Measurements from ENCODE around the gene SLC6A16. TPM values are rescaled to one million over a fixed set of nuclear protein-coding genes. Genes with fewer than 3 reads are reported as not detected.

SLC6A16 gene
- total RNA-seq, 4 donors from 2014 or later: 0.13 to 1.5 (median 0.56) TPM; not detected in 1

DNA sequence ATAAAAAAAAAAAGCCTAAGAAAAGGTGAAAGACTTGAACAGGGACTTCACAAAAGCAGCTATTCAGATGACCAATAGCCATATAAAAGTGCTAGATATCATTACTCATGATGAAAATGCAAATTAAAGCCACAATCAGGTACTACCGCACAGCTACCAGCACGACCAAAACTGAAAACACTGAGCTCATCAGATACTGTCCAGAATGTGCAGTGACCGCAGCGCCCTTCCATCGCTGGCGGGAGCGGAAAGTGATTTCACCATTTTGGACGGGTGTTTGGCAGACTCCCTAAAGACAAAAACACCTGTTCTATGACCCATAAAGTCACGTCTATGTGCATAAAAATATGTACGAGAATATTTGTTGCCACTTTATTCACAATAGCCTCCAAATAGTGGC, 60.7 kb downstream of the SLC6A16 start:
- DNase-seq: no peak
- WGBS, 2 donors: 69 to 71% methylated on average over 10 of the region's 10 CpGs
- Histone ChIP-seq H3K27me3 (peaks cover 0 to 3% (median 0%) of the 10 kb centered on the region in 4 donors), H3K36me3 (no peaks in the 10 kb centered on the region), H3K4me3 (no peak overlapping the region), H3K9me3 (peaks cover 0 to 17% (median 6%) of the 10 kb centered on the region in 3 donors), H3K27ac (no peak overlapping the region), H3K4me1 (no peaks in the 10 kb centered on the region)
- intact Hi-C loops (cut with DNase I): loop anchor here (10.0 kb wide), 1 partner anchor 51 kb away; no protein-coding TSS in a partner anchor
- TF ChIP-seq, protein P1, sequence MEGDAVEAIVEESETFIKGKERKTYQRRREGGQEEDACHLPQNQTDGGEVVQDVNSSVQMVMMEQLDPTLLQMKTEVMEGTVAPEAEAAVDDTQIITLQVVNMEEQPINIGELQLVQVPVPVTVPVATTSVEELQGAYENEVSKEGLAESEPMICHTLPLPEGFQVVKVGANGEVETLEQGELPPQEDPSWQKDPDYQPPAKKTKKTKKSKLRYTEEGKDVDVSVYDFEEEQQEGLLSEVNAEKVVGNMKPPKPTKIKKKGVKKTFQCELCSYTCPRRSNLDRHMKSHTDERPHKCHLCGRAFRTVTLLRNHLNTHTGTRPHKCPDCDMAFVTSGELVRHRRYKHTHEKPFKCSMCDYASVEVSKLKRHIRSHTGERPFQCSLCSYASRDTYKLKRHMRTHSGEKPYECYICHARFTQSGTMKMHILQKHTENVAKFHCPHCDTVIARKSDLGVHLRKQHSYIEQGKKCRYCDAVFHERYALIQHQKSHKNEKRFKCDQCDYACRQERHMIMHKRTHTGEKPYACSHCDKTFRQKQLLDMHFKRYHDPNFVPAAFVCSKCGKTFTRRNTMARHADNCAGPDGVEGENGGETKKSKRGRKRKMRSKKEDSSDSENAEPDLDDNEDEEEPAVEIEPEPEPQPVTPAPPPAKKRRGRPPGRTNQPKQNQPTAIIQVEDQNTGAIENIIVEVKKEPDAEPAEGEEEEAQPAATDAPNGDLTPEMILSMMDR (IDR thresholded peaks at IDR 0.05): no peak
- TF ChIP-seq POLR2A (IDR thresholded peaks at IDR 0.05): no peak

DNA sequence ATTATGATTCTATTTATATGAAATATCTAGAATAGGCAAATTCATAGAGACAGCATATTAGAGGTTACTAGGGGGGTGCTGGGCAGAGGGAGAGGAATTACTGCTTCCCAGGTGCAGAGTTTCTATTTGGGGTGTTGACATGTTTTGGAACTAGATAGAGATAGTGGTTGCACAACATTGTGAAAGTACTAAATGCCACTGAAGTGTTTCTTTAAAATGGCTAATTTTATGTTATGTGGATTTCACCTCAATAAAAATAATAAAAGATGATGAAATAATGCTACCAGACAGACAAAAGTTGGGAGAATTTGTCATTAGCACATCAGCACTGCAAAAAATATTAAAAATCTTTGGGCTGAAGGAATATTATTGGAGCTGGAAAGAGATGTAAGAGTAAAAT, 63.4 kb downstream of the SLC6A16 start:
- intact Hi-C loops (cut with DNase I): loop anchor here (10.0 kb wide), 1 partner anchor 53 kb away; no protein-coding TSS in a partner anchor

DNA sequence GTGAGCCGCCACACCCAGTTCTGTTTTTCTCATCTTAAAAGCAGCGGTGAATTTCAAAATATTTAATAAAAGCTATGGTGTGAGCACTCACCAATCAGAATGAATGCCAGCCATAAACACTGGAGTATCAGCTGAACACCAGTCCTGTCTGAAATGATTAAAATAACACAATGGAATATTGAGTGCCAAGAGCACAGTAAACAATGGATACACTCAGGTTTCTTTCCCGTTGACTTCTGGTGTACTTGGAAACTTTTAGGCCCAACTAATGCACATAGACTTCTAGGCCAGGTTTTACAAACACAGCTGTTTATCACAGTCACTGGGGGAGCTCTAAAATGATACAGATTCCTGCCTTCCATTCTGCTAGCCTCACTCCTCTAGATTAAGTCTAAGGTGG, 68.3 kb downstream of the SLC6A16 start:
- intact Hi-C loops (cut with DNase I): no loop called here
- no peaks in the 10 kb centered on the region for H3K27me3 ChIP-seq
- DNase-seq: no peak
- H3K9me3 ChIP-seq: peaks cover 0 to 21% (median 15%) of the 10 kb centered on the region in 3 donors
- TF ChIP-seq POLR2A (IDR thresholded peaks at IDR 0.05): no peak
- TF ChIP-seq, protein P1 (IDR thresholded peaks at IDR 0.05): no peak
- H3K4me1 ChIP-seq: no peaks in the 10 kb centered on the region
- 72 to 74% methylated on average over 3 of the region's 3 CpGs for WGBS, 2 donors
- H3K27ac ChIP-seq: no peak overlapping the region
- H3K4me3 ChIP-seq: no peak overlapping the region
- no peaks in the 10 kb centered on the region for H3K36me3 ChIP-seq

More for the DNA sequence above, 63.4 kb downstream of the SLC6A16 start:
- TF ChIP-seq, protein P1 (IDR thresholded peaks at IDR 0.05): no peak
- TF ChIP-seq POLR2A (IDR thresholded peaks at IDR 0.05): no peak
- Histone ChIP-seq H3K27ac (no peak overlapping the region), H3K9me3 (peaks cover 0 to 30% (median 18%) of the 10 kb centered on the region in 3 donors), H3K27me3 (peaks cover 0 to 3% (median 0%) of the 10 kb centered on the region in 4 donors), H3K36me3 (no peaks in the 10 kb centered on the region), H3K4me1 (no peaks in the 10 kb centered on the region), H3K4me3 (no peak overlapping the region)
- no peak for DNase-seq

DNA sequence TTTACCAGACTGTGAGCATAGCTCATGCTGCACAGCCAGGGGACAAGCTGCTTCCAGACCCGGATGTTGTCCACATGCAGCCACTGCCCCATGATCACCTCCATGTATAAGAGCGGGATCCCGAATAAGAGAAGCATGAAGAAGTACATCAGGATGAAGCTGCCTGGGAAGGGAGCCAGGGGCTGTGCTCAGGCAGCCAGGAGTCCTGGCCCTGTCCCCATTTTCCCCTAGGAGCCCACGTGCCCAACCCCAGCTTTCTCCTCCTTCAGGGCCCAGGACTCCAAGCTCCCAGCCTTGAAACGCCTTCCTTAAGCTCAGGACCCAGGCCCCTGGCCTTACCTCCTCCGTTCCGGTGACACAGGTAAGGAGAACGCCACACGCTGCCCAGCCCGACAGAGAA, 69.3 kb downstream of the SLC6A16 start:
- no peak overlapping the region for H3K4me3 ChIP-seq
- no peaks in the 10 kb centered on the region for H3K36me3 ChIP-seq
- TF ChIP-seq POLR2A (IDR thresholded peaks at IDR 0.05): no peak
- TF ChIP-seq, protein P1 (IDR thresholded peaks at IDR 0.05): no peak
- H3K27ac ChIP-seq: no peak overlapping the region
- intact Hi-C loops (cut with DNase I): no loop called here
- WGBS, 2 donors: 65 to 75% methylated on average over 3 to 9 of the region's 10 CpGs
- H3K27me3 ChIP-seq: no peaks in the 10 kb centered on the region
- H3K4me1 ChIP-seq: no peaks in the 10 kb centered on the region
- H3K9me3 ChIP-seq: peaks cover 0 to 21% (median 15%) of the 10 kb centered on the region in 3 donors
- no peak for DNase-seq

DNA sequence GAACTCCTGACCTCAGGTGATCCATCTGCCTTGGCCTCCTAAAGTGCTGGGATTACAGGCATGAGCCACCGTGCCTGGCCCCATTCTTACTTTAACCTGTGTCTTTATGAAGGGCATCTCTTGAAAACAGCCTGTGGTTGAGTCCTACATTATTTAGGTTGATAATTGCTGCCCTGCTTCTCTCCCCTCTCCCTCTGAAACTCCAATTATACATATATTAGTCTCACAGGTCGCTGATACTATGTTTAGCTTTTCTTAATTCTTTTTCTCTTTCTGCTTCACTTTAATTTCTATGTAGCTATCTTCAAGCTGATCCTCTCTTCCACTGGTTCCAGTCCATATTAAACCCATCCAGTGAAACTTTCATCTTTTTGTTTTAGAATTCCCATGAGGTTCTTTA, 75.1 kb downstream of the SLC6A16 start:
- TF ChIP-seq, protein P1 (IDR thresholded peaks at IDR 0.05): no peak
- no peak for TF ChIP-seq POLR2A (IDR thresholded peaks at IDR 0.05)
- intact Hi-C loops (cut with DNase I): no loop called here
- H3K27ac ChIP-seq: no peak overlapping the region
- no peaks in the 10 kb centered on the region for H3K4me1 ChIP-seq
- 73 to 77% methylated on average over 2 of the region's 2 CpGs for WGBS, 2 donors
- H3K4me3 ChIP-seq: no peak overlapping the region
- no peaks in the 10 kb centered on the region for H3K9me3 ChIP-seq
- no peaks in the 10 kb centered on the region for H3K27me3 ChIP-seq
- no peak for DNase-seq
- no peaks in the 10 kb centered on the region for H3K36me3 ChIP-seq
